ENCODE results near the gene TCEA3. TPM values are rescaled to one million over a fixed set of nuclear protein-coding genes. Genes with fewer than 3 reads are reported as not detected.

Gene TCEA3
- total RNA-seq, 1 experiment from 2014 or later: 0.37 TPM

DNA sequence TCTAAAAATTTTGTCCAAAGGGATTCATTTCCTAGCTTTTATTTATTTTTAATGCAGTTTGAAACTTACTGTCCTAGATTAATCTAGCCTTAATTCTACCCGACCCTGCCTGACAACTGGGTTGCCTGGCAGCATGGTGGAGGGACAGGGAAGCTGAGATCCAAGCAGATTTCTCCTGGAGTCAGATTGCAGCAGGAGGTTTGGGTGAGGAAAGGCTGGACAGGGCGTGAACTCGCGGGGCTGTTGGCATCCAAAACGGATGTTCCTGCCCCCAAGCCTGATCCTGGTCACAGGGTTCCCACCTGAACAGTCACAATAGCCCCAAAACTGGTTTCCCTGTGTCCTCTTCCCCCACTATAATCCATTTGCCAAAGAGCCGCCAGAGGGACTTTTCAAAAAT is 23.2 kb downstream of the TCEA3 start:
- H3K4me3 Mint-ChIP-seq: no peak overlapping the region
- H3K4me1 Mint-ChIP-seq: peaks cover 9% of the 10 kb centered on the region; the same call in 1 of the 2 replicates
- no peaks in the 10 kb centered on the region for H3K9me3 Mint-ChIP-seq
- TF ChIP-seq, protein P1, sequence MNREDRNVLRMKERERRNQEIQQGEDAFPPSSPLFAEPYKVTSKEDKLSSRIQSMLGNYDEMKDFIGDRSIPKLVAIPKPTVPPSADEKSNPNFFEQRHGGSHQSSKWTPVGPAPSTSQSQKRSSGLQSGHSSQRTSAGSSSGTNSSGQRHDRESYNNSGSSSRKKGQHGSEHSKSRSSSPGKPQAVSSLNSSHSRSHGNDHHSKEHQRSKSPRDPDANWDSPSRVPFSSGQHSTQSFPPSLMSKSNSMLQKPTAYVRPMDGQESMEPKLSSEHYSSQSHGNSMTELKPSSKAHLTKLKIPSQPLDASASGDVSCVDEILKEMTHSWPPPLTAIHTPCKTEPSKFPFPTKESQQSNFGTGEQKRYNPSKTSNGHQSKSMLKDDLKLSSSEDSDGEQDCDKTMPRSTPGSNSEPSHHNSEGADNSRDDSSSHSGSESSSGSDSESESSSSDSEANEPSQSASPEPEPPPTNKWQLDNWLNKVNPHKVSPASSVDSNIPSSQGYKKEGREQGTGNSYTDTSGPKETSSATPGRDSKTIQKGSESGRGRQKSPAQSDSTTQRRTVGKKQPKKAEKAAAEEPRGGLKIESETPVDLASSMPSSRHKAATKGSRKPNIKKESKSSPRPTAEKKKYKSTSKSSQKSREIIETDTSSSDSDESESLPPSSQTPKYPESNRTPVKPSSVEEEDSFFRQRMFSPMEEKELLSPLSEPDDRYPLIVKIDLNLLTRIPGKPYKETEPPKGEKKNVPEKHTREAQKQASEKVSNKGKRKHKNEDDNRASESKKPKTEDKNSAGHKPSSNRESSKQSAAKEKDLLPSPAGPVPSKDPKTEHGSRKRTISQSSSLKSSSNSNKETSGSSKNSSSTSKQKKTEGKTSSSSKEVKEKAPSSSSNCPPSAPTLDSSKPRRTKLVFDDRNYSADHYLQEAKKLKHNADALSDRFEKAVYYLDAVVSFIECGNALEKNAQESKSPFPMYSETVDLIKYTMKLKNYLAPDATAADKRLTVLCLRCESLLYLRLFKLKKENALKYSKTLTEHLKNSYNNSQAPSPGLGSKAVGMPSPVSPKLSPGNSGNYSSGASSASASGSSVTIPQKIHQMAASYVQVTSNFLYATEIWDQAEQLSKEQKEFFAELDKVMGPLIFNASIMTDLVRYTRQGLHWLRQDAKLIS (CRISPR knock-in tag; IDR thresholded peaks at IDR 0.05; ENCODE audit: borderline replicate concordance): no peak
- no peak for TF ChIP-seq ZNF423 (CRISPR knock-in tag; IDR thresholded peaks at IDR 0.05)
- no peak for TF ChIP-seq ZBTB21 (CRISPR knock-in tag; IDR thresholded peaks at IDR 0.05; ENCODE audit: borderline replicate concordance)
- TF ChIP-seq MYBL2 (CRISPR knock-in tag; IDR thresholded peaks at IDR 0.05): no peak
- TF ChIP-seq, protein P2, sequence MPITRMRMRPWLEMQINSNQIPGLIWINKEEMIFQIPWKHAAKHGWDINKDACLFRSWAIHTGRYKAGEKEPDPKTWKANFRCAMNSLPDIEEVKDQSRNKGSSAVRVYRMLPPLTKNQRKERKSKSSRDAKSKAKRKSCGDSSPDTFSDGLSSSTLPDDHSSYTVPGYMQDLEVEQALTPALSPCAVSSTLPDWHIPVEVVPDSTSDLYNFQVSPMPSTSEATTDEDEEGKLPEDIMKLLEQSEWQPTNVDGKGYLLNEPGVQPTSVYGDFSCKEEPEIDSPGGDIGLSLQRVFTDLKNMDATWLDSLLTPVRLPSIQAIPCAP (CRISPR knock-in tag; IDR thresholded peaks at IDR 0.05): no peak
- TF ChIP-seq, protein P3, sequence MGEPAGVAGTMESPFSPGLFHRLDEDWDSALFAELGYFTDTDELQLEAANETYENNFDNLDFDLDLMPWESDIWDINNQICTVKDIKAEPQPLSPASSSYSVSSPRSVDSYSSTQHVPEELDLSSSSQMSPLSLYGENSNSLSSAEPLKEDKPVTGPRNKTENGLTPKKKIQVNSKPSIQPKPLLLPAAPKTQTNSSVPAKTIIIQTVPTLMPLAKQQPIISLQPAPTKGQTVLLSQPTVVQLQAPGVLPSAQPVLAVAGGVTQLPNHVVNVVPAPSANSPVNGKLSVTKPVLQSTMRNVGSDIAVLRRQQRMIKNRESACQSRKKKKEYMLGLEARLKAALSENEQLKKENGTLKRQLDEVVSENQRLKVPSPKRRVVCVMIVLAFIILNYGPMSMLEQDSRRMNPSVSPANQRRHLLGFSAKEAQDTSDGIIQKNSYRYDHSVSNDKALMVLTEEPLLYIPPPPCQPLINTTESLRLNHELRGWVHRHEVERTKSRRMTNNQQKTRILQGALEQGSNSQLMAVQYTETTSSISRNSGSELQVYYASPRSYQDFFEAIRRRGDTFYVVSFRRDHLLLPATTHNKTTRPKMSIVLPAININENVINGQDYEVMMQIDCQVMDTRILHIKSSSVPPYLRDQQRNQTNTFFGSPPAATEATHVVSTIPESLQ (CRISPR knock-in tag; IDR thresholded peaks at IDR 0.05): no peak
- TF ChIP-seq, protein P4, sequence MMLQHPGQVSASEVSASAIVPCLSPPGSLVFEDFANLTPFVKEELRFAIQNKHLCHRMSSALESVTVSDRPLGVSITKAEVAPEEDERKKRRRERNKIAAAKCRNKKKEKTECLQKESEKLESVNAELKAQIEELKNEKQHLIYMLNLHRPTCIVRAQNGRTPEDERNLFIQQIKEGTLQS (CRISPR knock-in tag; conservative IDR thresholded peaks at IDR 0.05): no peak
- TF ChIP-seq GTF2I (CRISPR knock-in tag; conservative IDR thresholded peaks at IDR 0.05): no peak
- TF ChIP-seq, protein P5, sequence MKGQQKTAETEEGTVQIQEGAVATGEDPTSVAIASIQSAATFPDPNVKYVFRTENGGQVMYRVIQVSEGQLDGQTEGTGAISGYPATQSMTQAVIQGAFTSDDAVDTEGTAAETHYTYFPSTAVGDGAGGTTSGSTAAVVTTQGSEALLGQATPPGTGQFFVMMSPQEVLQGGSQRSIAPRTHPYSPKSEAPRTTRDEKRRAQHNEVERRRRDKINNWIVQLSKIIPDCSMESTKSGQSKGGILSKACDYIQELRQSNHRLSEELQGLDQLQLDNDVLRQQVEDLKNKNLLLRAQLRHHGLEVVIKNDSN (CRISPR knock-in tag; IDR thresholded peaks at IDR 0.05): no peak
- TF ChIP-seq, protein P6, sequence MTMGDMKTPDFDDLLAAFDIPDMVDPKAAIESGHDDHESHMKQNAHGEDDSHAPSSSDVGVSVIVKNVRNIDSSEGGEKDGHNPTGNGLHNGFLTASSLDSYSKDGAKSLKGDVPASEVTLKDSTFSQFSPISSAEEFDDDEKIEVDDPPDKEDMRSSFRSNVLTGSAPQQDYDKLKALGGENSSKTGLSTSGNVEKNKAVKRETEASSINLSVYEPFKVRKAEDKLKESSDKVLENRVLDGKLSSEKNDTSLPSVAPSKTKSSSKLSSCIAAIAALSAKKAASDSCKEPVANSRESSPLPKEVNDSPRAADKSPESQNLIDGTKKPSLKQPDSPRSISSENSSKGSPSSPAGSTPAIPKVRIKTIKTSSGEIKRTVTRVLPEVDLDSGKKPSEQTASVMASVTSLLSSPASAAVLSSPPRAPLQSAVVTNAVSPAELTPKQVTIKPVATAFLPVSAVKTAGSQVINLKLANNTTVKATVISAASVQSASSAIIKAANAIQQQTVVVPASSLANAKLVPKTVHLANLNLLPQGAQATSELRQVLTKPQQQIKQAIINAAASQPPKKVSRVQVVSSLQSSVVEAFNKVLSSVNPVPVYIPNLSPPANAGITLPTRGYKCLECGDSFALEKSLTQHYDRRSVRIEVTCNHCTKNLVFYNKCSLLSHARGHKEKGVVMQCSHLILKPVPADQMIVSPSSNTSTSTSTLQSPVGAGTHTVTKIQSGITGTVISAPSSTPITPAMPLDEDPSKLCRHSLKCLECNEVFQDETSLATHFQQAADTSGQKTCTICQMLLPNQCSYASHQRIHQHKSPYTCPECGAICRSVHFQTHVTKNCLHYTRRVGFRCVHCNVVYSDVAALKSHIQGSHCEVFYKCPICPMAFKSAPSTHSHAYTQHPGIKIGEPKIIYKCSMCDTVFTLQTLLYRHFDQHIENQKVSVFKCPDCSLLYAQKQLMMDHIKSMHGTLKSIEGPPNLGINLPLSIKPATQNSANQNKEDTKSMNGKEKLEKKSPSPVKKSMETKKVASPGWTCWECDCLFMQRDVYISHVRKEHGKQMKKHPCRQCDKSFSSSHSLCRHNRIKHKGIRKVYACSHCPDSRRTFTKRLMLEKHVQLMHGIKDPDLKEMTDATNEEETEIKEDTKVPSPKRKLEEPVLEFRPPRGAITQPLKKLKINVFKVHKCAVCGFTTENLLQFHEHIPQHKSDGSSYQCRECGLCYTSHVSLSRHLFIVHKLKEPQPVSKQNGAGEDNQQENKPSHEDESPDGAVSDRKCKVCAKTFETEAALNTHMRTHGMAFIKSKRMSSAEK (CRISPR knock-in tag; IDR thresholded peaks at IDR 0.05; ENCODE audit: borderline replicate concordance): no peak
- no peak for TF ChIP-seq ZNF219 (CRISPR knock-in tag; IDR thresholded peaks at IDR 0.05; ENCODE audit: borderline replicate concordance)
- no peak for TF ChIP-seq NFYB (CRISPR knock-in tag; conservative IDR thresholded peaks at IDR 0.05; ENCODE audit: low read depth)
- TF ChIP-seq, protein P7, sequence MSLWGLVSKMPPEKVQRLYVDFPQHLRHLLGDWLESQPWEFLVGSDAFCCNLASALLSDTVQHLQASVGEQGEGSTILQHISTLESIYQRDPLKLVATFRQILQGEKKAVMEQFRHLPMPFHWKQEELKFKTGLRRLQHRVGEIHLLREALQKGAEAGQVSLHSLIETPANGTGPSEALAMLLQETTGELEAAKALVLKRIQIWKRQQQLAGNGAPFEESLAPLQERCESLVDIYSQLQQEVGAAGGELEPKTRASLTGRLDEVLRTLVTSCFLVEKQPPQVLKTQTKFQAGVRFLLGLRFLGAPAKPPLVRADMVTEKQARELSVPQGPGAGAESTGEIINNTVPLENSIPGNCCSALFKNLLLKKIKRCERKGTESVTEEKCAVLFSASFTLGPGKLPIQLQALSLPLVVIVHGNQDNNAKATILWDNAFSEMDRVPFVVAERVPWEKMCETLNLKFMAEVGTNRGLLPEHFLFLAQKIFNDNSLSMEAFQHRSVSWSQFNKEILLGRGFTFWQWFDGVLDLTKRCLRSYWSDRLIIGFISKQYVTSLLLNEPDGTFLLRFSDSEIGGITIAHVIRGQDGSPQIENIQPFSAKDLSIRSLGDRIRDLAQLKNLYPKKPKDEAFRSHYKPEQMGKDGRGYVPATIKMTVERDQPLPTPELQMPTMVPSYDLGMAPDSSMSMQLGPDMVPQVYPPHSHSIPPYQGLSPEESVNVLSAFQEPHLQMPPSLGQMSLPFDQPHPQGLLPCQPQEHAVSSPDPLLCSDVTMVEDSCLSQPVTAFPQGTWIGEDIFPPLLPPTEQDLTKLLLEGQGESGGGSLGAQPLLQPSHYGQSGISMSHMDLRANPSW (CRISPR knock-in tag; conservative IDR thresholded peaks at IDR 0.05; ENCODE audit: low read depth): no peak
- DNase-seq (ENCODE audit: low spot score) (no peak), ATAC-seq (no peak)
- ChIA-PET CTCF (interaction anchor here (2.0 kb wide), 1 partner anchor 30 kb away, joined by 6 read pairs; no protein-coding TSS in a partner anchor), POLR2A (no interaction called here)
- H3K27ac Mint-ChIP-seq: no peak overlapping the region
- no peaks in the 10 kb centered on the region for H3K36me3 Mint-ChIP-seq
- no peaks in the 10 kb centered on the region for H3K27me3 Mint-ChIP-seq (ENCODE audit: low read depth)
